Astrocyte of the spinal cord (primary cell): ENCODE measurements around the gene RNF17.
A peak's percentile ranks its signal among the peaks of the same experiment; 100 is the strongest.

Experiments
- DNase-seq: peaks from one replicate; pipeline ENCODE4 v3.0.0; 2011; ENCODE audit warnings: low read depth, low spot score
- H3K4me3 ChIP-seq: 2 replicates; pipeline ENCODE4 v1.5.1; 2011; ENCODE audit warnings: low read depth, mild to moderate bottlenecking, low read length, moderate library complexity
- CTCF ChIP-seq: IDR thresholded peaks from 2 replicates; pipeline ENCODE4 v1.5.1; 2012; ENCODE audit warnings: low read depth, mild to moderate bottlenecking, low read length, inconsistent platforms
- in situ Hi-C: cut with HindIII; loops from 2 replicates; pipeline ENCODE4 v1.10.0; 2017; ENCODE audit warnings: low sequenced_read_pairs

Gene RNF17

GRCh38 chr13:24865163-24865953, 101.4 kb downstream of the RNF17 start:
- TF ChIP-seq CTCF = peak; percentile 20
- in situ Hi-C loops = no loop called here
- no peak overlapping the region for H3K4me3 ChIP-seq
- DNase-seq = peak; percentile 6

- in situ Hi-C loops = no loop called here
- H3K4me3 ChIP-seq = no peak overlapping the region
- TF ChIP-seq CTCF = no peak
- DNase-seq = no peak
Observed at GRCh38 chr13:24866488-24866887, 102.5 kb downstream of the RNF17 start.

- TF ChIP-seq CTCF = no peak
- no peak overlapping the region for H3K4me3 ChIP-seq
- no peak for DNase-seq
- in situ Hi-C loops = no loop called here
Observed at GRCh38 chr13:24868874-24869273, 104.9 kb downstream of the RNF17 start.

- no peak overlapping the region for H3K4me3 ChIP-seq
- in situ Hi-C loops = no loop called here
- no peak for DNase-seq
- TF ChIP-seq CTCF = no peak
Observed at GRCh38 chr13:24870380-24870760, 106.4 kb downstream of the RNF17 start.

- H3K4me3 ChIP-seq = no peak overlapping the region
- TF ChIP-seq CTCF = no peak
- in situ Hi-C loops = no loop called here
- DNase-seq = no peak
Observed at GRCh38 chr13:24875566-24875965, 111.6 kb downstream of the RNF17 start.

GRCh38 chr13:24877531-24877930, 113.6 kb downstream of the RNF17 start:
- no peak for DNase-seq
- in situ Hi-C loops = no loop called here
- H3K4me3 ChIP-seq = no peak overlapping the region
- no peak for TF ChIP-seq CTCF

GRCh38 chr13:24878340-24878739, 114.4 kb downstream of the RNF17 start:
- no peak for DNase-seq
- no peak for TF ChIP-seq CTCF
- in situ Hi-C loops = no loop called here
- H3K4me3 ChIP-seq = no peak overlapping the region
